DMS79 (cell line): Measurements from ENCODE around the gene PPT1.

Source experiments
- DNase-seq: peaks from one replicate; lab custom pipeline; 2025; lab: John Stamatoyannopoulos, UW

The PPT1 gene

DNA sequence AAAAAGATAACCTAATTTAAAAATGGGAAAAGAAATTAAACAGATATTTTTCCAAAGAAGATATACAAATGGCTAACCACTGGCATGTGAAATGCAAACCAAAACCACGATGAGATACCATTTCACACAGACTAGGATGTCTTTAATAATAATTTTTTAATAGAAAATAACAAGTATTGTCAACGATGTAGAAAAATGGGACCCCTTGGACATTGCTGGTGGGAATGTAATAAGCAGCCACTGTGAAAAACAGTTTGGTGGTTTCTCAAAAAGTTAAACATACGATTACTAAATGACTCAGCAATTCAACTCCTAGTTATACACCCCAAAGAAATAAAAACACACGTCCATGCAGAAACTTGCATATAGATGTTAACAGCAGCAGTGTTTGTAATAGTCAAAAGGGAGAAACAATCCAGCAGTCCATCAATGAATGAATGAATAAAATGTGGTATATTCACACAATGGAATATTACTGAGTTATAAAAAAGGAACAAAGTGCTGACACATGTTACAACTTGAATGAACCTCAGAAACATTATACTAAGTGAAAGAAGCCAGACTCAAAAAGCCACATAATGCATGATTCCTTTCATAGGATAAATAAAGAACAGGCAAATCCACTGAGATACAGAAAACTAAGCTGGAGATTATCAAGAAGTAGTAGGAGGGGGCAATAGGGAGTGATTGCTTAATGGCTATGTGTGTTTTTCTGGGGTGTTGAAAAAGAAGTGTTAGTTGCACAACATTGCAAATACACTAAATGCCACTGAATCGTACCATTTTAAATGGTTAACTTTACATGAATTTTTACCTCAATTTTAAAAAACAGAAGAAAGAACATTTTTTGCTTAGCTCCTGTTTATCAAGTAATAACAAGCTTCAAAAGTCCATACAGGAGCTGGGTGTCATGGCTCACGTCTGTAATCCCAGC, 4.1 kb downstream of the PPT1 start:
- DNase-seq = no peak

DNA sequence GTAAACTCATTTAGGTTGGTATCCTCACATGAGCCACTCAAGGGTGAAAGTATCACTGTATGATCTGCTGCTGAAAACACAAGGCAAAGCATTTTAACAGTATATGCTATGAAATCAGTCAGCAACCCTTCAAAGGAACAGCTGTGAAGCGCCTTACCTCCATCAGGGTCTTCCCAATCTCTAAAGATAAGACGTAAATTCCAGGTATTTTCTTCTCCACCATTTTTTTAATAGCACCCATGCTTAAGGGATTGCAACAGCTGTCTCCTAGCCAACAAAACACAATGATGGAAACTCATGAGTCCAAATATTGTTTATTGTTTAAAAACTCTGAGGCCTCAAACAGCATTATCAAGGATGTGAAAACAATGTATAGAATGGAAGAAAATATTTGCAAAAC, 4.8 kb downstream of the PPT1 start:
- DNase-seq = no peak

DNA sequence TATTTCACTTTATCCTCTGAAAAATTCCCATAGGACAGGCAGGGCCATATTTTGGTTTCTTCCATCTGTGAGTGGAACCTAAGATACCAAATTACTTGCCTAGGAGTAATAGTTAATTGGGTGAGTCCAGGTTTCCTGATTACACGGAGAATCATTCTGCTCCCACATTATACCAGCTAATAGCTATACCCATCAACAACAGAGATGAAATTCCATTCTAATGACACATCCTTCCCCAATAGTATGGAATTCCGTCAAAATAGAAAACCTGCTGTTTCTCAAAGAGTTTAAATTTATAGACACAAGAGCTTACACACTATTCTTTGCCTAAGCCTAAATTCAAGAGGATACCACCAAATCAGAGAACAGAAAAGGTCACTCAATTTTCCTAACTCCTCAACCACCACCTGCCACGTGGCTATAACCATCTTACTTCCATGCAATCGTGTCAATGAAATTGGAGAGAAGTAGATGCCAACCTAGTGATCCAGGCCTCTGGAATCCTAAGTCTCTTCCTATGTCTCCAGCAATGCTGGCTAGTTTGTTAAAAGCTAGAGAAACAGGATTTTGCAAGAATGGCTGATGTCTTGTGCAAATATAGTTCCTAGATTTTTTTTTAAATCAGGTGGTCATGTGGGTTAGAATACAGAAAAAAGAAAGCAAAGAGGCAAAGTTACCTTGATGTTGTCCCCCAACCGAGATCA, 6.2 kb downstream of the PPT1 start:
- DNase-seq = no peak

DNA sequence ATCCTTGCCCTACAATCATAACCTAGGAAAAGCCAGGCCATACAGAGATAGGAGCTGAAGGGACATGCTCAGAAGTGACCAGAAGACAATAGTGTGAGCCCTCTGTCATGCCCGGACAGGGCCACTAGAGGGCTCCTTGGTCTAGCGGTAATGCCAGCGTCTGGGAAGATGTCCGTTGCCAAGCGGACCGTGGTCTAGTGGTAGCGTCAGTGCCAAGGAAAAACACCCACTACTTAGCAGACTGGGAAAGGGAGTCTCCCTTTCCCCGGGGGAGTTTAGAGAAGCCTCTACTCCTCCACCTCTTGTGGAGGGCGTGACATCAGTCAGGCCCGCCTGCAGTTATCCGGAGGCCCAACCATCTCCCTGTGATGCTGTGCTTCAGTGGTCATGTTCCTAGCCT, 12.3 kb downstream of the PPT1 start:
- peak; percentile 51 for DNase-seq

DNA sequence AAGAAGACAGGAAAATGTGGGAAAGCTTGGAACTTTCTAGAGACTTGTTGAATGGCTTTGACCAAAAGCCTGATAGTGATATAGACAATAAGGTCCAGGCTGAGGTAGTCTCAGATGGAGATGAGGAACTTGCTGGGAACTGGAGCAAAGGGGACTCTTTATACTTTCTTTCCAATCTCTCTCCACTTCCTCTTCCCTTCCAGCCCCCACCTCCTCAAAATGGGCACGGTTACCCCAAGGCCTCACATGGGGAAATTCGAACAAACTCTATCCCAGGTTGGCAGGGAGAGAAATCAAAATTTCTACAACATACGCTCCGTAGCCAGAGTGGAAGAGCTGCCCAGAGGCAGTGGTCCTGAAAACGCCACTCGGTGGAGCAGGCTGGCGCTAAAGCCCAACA, 15.2 kb downstream of the PPT1 start:
- DNase-seq = no peak

DNA sequence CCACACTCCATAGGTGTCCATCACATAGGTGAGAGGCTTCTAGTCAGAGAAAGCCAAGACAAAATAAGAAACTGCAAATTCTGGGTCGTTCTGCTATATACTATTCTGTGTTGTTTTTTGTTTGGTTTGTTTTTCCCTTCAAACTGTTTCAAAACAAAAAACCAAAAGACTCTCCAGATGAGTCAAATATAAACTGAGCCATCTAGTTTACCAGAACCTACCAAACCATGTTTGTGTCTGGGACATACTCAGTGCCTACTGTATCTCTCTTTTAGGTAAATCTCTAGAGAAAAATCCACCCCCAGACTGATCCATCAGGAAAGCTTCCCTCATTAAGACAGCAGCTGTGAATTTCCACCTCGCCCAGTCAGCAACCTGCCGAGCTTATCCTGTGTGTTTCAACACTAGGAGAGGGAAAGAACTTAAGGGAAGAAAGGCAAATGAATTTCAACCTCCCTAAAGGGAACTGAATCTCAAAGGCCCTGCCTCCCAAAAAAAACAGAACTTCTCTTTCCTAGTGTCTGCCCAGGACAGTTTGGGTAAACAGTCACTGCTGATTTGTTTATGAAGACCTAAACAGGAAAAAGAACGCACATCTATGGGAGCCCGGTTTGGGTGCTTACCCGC, 17.2 kb downstream of the PPT1 start:
- no peak for DNase-seq

DNA sequence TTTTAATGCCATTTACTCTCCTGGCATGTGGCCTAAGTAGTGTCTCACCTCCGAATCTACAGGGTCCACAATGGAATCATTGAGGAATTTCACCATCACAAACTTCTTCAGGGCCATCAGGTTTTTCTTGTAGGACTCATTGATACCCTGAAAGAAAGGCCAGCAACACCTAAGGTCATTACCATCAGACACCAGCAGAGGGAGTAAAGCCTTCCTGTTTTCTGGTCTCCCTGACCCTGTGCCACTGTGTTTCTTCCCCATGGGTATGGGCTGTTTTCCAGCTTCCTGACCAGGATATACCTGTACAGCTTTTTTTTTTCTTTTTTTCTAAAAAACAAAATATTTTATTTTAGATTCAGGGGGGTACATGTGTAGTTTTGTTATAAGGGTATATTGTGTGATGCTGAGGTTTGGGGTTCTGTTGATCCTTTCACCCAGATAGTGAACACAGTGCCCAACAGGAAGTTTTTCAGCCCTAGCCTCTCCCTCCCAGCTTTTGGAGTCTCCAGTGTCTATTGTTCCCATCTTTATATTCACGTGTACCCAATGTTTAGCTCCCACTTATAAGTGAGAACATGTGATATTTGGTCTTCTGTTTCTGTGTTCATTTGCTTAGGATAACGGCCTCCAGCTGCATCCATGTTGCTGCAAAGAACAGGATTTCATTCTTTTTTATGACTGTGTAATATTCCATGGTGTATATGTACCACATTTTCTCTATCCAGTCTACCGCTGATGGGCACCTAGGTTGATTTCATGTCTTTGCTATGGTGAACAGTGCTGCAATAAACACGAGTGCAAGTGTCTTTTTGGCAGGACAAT, 18.3 kb downstream of the PPT1 start:
- DNase-seq = peak; percentile 10

DNA sequence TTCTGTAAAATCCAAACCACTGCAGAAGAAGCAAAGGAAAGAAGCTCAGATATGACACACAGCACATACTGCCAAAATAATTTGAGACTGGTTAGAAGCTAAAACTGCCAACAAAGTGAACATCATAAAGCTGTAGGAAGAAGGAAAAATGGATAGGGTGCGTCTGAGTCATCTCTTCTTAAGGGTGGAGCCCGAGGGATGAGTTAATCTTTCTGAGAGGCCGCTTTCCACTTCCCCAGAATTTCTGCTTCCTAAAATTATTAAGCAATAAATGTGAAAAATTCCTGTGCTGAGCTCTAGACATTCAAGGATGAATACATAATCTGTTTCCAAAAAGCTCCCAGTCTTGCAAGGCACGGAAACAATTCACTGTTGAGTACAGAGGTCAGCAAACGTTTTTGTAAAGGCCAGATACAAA, 20.1 kb downstream of the PPT1 start:
- no peak for DNase-seq

DNA sequence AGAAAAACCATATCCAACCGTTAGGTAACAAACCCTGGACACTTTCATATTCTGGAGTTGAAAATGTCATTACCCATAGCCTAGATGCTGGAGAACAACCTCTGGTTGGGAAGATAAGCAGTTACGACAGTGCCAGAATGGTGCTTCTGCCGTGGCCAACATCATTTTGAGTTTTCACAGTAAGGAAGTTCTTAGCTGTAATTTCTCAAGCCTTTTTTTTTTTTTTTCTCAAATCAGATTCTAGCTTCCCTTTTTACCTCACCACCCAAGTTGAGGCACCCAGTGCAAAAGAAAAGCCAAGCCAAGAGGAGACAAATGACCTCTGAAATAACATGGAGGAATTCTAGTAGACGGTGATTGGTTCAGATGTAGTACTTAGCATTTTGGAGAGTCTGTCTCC, 21.8 kb downstream of the PPT1 start:
- DNase-seq = no peak

DNA sequence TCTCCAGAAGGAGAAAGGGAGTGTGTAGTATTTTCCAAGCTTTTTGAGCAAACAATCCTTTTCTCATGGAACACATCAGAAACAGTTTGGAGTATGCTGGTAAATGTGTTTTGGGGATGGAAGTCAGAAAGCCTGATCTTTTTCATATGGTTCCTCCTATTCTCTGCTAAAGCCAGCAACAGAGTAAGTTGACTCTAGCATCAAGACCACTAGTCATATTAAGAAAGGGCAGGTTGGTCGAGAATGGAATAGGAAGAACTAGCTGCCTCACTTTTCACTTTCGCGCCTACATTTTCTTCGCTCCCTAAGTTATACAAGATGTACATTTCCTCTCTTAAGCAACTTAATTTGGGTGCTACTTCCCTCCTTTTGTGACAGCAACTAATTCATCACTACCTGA, 24.0 kb downstream of the PPT1 start:
- DNase-seq = no peak

DNA sequence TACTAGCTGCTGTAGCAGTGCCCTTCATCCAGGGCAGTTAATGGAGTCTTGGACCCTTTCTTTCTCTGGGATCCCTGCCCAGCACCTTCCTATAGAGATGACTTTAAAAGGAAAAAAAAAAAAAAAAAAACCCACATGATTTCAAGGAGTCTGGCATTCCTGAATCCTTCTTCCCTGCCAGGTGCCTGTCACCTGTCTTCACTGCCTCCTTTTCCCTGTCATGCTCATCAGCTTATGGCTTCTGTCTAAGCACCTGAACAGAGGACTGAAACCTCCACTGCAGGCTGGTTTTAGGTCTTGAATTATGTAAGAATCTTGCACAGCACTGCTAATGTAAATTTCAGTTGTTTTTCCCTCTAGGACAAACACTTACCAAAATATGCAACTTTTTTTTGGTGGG, 24.9 kb downstream of the PPT1 start:
- no peak for DNase-seq

DNA sequence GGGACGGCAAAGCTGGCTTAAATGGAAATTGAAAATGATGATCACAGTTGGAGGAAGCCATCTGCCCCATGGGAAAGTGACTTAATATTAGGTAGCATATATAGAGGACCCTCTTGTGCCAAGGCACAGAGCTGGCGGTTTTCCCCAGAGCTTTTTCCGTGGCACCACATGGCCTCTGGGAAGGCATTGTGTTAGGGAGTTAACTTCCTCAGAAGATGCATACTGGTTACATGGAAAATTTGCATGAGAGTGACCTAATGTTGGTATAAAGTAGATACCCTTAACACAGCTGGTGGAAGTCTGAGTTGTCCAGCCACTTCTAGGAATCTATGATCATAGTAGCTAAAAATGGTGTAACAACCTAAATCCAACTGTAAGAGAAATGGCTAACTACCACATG, 29.2 kb downstream of the PPT1 start:
- no peak for DNase-seq

DNA sequence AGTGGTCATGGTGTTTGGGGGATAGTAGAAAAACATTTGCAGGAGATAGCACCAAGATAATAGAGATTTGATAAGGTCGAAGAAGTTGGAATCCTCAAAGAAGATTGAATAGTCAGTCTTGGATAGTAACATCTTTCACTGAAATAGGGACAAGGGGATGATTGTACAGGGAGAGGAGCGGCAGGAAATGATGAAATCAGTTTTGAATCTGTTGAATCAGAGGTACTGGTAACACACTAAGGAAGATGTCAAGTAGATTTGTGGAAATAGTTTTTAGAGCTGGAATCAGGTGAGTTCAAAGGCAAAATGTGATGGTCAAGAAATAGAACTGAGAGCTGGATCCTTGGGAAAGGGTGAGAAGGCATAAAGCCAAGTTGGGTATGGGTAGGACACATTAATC, 30.0 kb downstream of the PPT1 start:
- no peak for DNase-seq

DNA sequence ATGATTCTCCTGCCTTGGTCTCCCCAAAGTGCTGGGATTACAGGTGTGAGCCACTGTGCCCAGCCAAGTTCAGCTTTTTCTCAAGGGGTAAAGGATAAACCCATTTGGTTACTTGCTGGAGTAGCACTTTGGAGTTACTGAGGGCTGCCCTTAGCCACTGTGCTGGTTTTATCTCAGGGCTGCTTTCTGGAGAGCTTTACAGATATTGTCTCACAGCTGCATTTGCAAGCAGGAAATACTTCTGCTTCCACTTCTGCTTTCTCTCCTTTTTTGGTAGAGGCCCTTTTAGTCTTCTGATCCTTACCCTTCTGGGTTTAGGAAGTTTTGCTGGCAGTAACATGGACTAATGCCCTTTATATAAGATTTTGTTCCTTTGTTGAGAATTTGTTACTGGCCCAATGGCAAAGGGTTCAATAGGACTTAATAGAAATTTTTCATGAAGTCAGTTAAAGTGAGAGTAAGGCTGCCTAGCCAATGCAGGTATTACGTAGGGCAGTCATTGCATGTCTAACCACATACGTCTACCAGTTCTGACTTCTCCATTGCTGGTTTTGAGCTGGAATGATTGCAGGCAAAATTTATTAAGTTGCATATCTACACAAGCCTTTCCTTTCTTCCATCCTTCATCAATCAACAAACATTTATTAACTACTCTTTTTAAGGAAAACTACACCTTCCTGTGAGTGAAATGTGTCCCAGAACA, 32.1 kb downstream of the PPT1 start:
- no peak for DNase-seq

DNA sequence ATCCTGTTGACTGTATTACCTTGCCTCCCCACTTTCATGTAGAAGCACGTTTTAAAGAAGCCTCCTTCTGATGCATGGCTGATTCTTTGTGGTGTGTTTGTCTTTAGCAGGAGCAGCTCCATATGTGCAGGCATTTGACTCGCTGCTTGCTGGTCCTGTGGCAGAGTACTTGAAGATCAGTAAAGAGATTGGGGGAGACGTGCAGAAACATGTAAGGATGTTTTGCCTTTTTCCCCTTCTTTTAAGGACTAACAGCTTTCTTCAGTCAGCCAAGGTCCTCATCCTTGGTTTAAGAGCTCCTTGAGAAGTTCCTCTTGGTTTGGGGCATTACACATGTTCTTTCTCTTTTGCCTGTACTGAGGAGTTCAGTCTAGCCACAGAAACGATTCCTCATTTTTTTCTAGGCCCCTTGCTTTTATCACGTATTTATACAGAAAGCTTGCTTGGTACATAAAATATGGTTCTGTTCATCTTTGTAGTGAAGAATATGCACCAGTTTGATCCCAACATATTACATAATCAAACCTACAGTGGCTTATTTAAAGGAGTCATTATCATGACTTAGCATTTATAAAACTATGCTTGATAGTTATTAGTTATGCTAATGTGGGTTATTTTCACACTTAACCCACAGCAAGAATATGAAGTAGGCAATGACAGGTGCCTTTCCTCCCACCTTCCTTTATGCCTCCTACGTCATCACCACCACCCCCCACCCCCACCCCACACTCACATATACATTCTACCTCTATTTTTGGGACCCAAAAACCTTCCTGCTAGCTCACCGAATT, 36.9 kb downstream of the PPT1 start:
- no peak for DNase-seq

DNA sequence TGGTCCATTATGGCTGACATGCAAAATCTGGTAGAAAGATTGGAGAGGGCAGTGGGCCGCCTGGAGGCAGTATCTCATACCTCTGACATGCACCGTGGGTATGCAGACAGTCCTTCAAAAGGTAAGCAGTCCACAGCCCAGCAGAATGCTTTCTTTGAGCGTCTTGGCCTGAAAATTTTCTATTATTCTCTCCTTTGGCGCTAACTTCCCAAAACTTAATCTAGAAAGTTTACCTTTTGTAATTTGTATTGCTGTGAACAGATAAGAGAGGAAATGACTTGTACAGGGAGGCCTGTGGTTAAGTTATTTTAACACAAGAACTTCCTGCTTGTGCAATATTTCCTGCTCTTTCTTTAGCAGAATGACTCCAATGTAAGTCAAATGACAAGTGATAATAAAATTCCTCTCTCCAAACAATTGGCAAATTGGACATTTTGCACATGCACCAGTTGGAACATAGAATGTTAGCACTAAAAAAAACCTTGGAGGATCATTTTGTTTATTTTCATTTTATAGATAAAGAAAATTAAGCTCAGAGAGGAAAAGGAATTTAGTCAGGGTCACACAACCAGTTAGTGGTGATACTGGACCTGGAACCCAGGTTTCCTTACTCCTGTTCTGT, 37.6 kb downstream of the PPT1 start:
- DNase-seq = no peak

DNA sequence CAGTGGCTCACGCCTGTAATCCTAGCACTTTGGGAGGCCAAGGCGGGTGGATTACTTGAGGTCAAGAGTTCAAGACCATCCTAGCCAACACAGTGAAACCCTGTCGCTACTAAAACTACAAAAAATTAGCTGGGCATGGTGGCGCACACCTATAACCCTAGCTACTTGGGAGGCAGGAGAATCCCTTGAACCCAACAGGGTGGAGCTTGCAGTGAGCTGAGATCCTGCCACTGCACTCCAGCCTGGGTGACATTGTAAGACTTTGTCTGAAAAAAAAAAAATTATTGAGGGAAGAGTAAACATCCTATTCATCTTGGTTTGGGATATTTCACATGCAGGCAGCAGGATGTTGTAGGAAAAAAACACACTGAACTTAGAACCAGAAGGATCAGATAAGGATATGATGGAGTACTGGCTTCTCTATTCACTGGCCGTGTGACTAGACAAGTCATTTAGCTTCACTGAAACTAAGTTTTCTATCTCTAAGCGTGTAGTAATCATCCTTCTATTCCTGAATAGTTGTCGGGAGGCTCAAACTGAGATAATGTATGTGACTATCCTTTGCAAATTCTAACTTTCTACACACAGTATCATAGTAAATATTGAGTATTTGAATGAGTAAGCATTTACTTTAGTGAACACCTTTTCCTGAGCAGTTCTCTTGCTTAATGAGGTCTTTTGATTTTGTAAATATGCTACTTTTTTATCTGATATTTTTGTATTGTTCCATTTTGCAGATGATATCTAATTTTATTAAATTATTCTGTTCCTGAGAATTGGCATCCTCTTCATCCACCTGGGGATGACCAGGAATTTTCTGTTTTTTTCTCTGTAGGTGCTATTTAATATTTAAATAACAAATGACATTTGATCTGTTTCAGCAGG, 38.4 kb downstream of the PPT1 start:
- no peak for DNase-seq

DNA sequence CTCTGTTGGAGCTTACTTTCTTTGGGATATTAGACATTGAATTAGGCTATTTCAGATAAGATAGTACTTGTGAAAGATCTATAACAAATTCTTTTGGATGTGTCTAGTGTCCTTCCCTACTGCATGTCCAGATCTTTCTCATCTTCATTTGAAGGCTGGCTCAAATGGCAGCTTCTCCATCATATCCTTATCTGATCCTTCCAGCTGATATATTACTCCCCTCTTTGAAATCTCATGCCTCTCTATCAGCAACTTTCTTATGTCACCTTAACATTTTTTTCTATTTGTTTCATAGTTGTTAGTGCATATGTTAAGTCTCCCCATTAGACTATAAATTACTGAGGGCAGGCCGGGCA, 39.0 kb downstream of the PPT1 start:
- DNase-seq = no peak

DNA sequence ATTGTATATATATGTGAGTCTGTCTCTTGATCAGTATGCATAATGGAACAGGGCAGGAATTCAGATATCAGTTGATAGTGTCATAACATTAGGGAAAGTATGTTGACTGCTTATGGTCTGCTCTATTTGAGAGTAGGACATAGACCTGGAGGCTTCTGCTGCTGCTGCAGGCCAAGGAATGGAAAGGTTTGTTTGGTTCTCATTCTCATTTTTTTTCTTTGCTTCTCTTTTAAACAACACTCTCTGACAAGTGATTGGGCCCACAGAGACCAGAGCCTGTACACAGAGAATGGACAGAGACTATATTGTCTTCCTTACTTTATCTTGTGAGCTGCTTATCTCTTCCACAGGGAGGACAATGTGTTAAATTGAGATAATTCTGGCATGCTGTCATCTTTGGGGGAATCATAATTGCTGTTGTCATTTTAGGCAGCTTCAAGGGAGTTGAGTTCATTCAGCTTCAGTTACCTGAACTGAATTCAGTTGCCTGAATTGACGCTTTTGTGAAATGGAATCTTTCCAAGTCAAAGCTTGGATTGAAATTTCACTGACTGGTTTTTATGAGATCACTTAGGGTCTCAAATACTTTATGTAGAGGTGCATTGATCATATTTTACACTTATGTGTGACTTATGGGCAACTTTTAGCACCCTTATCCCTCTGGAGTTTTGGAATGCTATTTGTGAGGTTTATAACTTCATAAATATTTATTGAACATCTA, 39.6 kb downstream of the PPT1 start:
- DNase-seq = no peak
